SHP77 treated with DMSO at 0.1 percent for 48 hours (cell line): ENCODE data around the gene ADGRL1.
"Not testable (repeated sequence)": the region's sequence is repeated elsewhere in the genome, so short reads cannot be mapped to it uniquely, and the experiment has no call there.

Source experiments
- DNase-seq: peaks from one replicate; lab custom pipeline; 2025; lab: John Stamatoyannopoulos, UW

Gene ADGRL1

DNA sequence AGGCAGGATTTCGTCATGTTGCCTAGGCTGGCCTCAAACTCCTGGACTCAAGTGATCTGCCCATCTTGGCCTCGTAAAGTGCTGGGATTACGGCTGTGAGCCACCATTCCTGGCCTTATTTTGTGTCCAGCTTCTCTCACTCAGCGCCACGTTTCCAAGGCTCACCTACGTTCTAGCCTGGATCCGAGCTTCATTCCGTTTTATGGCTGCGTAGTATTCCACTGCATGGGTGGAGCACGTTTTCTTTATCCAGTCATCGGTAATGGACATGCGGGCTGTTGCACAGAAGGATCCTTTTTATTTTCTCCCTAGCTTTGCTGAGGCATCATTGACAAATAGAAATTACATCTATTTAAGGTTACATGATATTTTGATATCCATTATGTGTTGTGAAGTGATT lies 16.6 kb downstream of the ADGRL1 start:
- no peak for DNase-seq

DNA sequence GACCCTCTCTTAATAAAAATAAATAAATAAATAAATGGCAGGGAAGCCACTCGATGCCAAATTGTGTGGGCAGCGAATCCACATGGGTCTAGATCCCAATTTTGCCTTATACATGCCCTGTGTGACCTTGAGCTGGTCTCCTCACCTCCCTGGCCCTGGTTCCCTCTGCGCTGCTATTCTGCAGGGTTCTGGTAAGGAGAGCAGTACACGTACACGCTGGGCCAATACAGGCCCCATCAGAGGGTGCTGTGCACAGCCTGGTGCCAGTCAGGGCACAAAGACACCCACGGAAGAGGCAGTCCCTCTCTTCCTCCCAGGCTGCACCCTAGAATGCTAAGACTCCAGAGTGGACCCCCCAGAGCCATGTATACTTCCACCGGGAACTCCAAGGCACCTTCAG lies 17.9 kb downstream of the ADGRL1 start:
- DNase-seq: not testable (repeated sequence)

DNA sequence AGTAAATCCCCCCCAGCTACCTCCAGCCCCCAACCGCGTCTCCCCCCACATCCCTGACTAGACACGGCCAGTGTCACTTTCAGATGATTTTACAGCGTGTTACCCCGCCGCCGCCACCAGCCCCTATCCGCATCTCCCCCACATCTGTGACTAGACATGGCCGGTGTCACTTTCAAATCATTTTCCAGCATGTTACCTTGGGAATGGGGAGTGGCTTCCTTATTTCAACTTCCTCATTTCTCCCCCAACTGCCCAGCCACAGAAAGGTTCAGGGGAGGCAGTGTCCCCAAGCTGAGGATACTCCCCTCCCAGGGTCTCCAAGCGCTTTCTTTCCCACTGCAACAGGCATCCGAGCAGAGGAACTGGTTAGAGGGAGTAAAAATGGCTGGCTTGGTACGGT lies 18.4 kb downstream of the ADGRL1 start:
- DNase-seq: no peak

DNA sequence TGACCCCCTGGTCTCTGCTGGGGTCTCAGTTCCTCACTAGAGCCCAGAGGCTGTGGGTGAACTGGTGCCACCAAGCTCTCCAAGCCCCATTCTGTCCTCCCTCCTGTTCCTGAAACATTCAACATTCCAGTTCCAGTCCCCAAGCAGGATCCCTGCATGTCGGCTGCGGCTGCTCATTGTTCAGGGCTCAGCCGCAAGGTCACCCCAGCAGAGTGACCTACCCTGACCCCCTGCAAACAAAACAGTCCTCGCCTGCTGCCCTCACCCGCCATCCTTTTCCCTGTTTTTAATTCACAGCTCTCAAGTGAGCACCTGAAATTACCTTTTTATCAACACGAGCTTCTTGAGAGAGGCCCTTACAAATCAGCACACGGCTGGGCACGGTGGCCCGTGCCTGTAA lies 19.3 kb downstream of the ADGRL1 start:
- not testable (repeated sequence) for DNase-seq

DNA sequence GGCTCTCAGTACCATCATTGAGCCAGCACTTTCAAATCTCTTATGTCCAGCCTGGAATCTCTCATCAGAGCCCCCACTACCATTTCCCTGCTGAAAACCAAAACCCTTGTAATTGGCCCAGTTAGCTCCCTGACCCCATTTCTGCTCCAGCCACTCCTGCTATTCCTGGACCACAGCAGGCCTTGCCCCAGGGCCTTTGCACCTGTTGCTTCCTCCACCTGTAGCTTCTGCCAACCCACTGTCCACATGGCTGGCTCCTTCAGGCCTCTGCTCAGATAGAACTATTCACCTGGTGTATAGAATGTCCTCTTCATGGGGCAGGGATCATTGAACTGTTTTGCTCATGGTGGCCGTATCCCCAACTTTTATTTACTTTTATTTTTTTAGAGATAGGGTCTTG lies 20.3 kb downstream of the ADGRL1 start:
- DNase-seq: not testable (repeated sequence)

DNA sequence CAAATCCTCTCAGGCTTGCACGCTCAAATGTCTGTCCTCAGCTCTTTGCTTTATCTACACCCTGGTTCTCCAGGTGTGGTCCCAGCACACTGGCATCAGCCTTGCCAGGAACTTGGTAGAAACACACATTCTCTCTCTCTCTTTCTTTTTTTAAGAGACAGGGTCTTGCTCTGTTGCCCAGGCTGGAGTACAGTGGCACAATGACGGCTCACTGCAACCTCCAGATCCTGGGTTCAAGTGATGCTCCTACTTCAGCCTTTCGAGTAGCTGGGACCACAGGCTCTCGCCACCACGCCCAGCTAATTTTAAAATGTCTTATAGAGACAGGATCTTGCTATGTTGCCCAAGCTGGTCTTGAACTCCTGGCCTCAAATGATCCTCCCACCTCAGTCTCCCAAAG lies 20.8 kb downstream of the ADGRL1 start:
- DNase-seq: no peak

DNA sequence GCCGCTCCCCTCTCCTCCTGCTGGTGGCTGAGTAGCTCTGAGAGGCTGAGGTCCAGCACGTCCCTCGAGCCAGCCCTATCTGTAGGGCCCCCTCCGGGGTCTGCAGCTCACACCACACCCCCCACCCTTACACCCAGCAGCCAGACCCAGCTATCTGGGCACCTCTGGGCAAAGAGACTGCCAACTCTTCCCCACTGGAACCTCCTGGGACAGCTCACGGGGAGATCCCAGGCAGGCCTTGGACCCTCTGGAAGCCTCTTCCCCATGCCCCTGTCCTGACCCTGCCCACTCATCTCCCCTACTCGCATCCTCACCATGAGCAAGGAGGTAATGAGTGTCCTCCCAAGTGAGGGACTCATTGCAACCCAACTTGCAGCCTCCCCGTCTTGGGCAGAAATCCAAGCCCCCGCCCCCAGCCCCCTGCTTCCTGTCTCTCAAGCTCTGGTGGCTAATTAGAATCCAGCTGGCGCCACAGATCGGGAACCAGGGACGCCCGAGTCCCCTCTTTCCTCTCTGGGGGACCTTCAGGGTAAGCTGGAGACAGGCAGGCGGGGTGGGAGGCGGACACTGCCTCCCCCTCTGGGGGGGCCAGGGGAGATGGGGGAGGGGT lies 22.1 kb downstream of the ADGRL1 start:
- no peak for DNase-seq

DNA sequence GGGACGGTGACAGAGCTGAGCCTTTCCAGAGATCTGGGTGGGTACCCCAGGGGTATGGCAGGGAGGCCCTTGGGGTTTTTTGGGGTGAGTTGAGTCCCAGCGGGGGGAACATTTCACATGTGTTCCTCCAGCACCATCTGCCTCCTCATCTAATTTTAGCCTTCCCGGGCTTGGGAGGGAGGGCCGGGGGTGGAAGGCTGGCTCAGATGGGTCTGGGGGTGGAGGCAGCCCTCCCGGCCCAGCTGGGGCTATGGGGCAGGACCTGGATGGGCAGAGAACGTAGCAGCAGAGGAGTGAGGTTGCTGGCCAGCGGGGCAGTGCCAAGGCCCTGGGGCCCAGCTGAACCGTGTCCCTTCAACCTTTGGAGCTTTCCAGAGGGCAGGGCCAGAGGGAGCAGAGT lies 23.5 kb downstream of the ADGRL1 start:
- no peak for DNase-seq

DNA sequence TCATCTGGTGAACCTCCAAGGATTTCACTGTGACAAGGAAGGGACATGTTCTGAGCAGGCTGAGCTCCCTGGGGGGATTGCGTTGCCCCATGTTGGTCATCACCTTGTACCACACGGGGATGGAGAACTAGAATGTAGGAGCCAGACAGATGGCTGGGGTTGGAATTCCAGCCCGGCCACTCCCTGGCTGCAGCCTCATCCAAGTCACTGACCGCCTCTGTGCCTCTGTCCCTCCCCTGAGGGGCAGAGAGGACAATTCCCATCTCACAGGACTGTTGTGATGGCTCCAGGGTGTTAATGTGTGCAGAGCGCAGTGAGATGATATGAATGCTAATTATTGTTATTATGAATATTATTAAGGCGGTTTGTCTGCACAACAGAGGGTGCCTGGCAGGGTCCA lies 24.1 kb downstream of the ADGRL1 start:
- no peak for DNase-seq

DNA sequence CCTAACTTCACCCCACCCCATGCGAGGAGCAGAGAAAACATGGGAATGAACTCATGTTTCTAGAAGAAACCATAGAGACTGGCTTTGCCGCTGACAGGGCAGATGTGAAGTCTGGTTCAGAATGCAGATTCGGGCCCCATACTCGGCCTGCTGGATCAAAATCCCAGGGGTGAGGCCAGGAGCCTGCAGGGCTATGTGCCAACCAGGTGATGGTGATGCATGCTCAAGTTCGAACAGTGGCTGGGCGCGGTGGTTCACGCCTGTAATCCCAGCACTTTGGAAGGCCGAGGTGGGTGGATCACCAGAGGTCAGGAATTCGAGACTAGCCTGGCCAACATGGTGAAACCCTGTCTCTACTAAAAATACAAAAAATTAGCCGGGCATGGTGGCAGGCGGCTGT lies 24.8 kb downstream of the ADGRL1 start:
- DNase-seq: not testable (repeated sequence)

DNA sequence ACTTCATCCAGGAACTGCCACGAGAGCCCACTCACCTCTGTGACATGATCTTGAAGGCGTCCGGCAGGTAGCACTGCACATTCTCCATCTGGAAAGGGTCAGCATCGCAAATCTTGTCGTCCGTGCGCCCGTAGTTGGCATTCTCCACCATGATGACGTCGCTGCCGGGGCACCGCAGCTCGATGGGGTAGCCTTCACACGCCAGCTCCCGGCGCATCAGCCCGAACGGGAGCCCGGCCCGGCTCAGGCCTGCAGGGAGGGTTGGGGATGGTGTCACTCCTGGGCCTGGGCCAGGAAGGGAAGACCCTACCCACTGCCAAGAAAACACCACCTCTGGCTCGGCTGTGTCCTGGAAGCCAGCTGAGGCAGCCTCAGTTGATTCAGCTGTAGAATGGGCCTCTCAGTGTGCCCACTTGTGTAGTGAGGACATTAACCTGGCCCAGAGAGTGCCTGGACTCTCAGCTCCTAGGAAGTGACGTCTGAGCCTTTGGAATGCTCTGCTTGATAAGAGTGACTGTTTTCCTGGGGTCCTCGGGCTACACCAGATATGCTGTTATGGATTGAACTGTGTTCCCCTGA lies 28.4 kb downstream of the ADGRL1 start:
- DNase-seq: no peak

DNA sequence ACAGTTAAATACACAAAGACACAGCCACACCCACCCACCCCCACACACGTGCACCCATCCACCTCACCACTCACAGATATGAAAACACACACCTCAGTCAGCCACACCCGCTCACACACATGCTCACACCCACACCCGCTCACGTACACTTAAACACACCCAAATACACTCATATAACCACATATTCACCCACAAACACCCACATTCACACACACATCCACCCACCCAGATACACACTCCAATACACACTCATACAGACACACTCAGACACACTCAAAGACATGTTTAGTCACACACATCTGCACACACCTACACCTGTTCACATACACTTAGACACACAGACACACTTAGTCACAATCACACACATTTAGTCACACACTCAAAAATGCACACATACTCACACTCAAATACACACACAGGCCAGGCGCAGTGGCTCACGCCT lies 30.6 kb downstream of the ADGRL1 start:
- no peak for DNase-seq

DNA sequence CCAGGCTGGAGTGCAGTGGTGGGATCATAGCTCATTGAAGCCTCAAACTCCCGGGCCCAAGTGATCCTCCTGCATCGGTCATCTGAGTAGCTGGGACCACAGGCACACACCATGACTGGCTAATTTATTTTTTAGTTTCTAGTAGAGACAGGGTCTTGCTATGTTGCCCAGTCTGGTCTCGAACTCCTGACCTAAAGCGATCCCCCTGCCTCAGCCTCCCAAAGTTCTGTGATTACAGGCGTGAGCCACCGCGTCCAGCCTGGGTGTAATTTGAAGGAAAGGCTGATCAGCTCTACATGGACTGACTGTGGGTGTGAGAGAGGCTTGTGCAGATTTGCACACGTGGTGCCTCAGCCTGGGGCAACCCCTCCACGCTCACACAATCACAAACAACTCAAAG lies 31.1 kb downstream of the ADGRL1 start:
- DNase-seq: no peak

DNA sequence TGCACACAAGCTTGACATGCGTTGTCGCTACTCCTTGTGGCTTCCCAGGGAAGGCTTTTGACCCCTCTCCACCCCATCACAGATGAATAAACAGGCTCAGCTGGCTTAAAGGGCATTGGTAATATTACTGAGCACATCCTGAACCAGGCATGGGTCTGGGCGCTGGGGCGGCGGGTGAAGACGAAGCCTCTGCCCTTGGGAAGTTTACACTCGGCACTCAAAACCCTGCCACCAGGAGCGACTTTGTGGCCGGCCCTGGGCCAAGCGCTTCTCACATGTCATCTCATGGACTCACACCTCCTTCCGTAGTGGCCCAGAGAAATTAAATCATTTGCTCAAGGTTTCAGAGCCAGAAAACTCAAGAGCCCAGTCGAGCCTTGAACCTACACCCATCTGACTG lies 37.0 kb downstream of the ADGRL1 start:
- no peak for DNase-seq

DNA sequence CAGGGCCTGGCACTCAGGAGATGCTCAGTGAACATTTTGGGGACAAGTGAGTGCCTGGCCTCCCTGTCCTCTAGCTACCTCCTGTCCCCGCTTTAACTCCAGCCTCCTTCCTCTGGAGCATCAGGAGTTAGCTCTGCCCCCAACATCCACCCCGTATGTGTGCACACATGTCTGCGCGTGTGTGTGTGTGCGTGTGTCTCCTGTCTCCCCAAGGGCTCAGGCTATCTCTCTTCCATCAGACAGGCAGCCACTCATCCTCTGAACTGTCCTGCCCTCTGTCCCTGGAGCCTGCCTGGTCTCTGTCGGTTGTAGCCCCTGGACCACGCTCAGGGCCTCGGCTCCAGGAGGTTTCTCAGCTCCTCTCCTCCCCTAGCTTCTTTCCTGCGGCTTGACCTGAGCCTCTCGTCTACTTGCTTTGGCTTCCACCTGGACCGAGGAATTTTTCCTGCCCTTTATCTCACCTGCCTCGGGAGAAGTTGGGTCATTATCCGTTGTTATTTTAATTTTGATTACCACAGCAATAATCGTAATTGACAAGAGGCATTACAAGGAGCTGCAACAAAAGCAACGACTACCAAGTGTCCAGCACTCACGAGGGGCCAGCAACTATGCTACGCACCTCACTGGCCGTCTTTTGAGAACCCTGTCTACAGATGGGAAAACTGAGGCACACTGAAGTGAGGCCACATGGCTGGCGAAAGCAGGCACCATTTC lies 37.6 kb downstream of the ADGRL1 start:
- no peak for DNase-seq

DNA sequence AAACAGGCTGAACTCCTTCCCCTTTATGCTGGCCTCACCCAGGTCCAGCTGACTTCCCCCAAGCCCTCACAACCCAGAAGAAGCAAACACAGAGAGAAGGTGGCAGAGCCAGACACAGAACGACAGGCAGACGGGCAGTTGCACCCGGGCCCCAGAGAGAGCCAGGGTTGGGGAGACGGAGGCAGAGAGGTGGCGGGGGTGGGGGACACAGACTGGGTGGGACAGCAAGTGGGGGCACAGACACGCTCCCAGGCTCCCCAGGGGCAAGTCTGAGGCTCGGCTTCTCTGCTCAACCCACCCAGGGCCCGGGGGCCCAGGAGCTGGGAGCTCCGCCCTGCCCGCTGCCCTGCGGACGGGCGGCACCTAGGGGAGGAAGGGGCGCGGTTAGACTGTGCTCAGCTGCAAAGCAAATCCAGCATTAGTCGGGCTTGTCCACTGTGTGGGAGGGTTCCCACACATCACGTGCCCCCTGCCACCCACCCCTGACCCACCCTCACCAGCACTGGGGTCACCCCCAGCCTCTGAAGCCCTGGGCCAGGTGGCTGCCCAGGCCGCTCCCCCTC lies 38.3 kb downstream of the ADGRL1 start:
- DNase-seq: no peak

DNA sequence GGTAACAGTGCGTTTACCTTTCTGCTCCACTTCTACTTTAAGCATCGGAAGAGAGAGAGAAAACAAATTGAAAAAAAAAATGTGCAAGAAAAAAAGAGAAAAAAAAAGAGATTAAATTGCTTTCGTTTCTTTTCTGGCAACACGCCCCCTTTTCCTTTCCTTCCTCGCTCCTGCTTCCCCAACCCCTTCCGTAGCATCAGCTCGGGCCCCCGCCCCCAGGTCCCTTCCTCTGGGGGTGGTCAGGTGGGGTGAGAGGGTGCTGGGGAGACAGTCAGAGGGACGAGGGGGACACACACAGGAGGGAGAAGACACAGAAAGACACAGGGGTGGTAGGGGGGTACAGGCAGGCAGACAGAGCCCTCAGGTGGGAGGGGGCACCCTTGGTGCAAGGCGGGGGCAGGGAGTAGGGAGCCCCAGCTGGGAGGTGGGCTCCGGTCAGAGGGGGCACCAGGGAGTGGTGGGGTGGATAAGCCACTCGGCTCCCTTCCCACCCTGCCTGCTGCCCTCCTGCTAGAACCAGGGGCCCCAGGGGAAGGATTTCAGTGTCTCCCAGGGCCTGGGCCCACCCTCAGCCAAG lies 38.9 kb downstream of the ADGRL1 start:
- DNase-seq: no peak

DNA sequence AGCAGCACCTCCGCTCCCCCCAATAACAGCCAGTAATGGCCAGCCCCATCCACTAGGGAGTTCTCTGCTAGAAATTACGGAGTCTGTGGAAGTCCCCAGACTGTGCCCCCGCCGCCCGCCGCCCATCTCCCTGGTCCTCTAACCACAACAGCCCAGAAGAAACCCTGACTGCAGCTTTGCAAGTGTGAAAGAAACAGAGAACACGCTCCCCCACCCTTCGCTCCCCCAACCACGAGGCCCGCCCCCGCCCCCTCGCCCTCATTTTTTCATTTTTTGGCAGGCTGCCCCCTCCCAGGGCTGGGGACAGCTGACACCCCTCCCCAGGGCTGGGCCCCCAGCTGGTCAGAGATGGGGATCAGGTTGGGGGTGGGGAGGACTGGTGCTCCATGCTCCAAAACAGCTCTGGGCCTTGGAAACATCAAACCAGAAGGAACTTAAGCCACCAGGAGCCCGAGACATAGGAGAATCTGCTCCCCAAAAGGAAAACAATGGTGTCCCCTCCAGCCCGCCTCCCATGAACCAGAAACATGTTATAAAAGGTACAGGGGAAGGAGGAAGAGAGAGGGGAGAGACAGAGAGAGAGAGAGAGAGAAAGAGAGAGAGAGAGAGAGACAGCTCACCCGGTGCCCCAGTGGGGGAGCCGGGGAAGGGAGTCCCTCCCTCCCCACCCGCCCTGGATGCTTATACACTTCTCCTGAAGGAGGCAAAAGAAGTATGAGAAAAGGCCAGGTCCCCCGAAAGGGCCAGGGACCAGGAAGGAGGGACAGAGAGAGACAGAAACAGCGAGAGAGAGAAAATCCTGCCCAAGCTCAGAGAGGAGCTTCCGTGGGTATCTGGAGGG lies 39.8 kb downstream of the ADGRL1 start:
- DNase-seq: no peak

DNA sequence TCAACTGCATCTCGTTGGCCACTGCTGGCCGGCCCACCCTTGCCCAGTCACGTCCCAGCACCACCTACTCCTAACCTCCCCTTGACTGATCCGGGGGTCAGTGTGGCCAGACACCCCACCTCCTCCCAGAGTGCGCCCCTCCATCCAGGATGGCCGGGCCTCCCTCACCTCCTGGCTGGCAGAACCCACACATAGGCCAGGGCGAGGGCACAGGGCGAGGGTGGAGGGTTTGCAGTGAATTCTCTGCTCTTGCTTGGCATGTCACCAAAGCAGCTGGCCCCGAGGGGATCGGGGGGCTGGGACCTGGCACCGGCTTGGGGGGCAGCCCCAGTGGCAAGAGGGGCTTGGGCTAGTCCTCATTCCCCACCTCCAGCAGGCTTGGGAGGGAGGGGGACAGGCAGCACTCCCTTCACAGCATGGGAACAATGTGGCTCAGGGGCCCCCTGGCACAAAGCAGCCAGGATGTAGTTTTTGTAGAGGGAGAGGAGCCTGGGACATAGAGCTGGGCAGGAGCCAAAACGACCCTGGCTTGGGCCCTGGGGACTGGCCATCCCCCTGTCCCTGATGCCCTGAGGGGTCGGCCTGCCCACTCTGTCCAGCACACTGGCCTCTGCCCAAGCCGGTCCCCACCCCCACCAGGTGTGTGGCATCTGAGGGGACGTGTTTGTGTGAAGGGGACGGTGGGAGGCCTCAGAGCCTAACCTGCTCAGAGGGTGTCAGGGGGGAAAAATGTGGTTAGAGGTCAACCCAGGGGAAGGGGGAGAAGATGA lies 41.1 kb downstream of the ADGRL1 start:
- no peak for DNase-seq

DNA sequence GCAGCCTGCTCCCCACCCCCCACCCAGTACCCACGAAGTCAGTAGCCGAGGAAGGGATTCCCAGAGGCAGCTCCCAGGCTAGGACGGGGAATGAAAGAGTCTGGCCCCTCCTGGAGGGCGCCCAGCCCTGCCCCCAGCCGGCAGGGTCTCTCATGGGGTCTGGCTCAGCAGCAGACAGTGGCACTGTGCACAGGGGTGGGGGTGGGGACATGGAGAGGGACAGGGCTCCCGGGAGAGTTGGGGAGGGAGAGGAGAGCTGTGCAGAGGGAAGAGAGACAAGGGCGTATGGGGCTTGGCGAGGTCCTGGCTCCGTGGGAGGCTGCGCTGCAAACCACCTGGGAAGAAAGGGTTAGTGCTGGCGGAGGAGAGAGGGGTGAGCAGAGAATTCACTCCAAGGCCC lies 41.9 kb downstream of the ADGRL1 start:
- no peak for DNase-seq

DNA sequence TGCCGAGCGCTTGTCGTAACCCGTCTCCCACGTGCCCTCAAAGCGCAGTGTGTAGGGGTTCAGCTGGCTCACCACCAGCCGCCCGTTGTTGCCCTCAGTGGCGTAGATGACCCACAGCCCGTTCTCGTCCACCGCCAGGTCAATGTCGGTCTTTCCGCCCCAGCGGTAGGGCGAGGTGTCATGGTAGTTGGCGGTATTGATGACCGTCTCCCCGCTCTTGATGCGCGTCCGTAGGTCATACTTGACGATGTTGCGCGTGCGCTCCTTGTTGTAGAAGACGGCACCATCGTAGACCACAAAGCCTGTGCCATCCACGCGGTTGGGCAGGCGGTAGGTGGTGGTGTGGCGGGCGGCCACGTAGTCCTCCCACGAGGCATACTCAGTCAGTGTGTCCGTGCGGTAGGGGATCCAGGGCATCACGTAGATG lies 43.1 kb downstream of the ADGRL1 start:
- DNase-seq: no peak
